Liver (tissue), 9 donors: ENCODE measurements around the gene TCEA2. TPM values are rescaled to one million over a fixed set of nuclear protein-coding genes. Genes with fewer than 3 reads are reported as not detected.
A peak's percentile ranks its signal among the peaks of the same experiment; 100 is the strongest.

Experiments
- DNase-seq: peaks from one replicate; pipeline ENCODE4 v3.0.0-alpha.2; 2017; ENCODE audit warnings: low spot score
- H3K27ac ChIP-seq, 2 donors: one replicate each; pipeline ENCODE4 v1.7.0; 2013; ENCODE audit warnings: inconsistent platforms in 2 of 2, low read length in 2 of 2, control low read depth in 1 of 2, low read depth in 1 of 2, mild to moderate bottlenecking in 1 of 2
- H3K27me3 ChIP-seq, 4 donors: one replicate each; pipeline versions ENCODE4 v1.6.1 to v1.7.0; 2013; ENCODE audit warnings: low read length in 3 of 4, inconsistent platforms in 1 of 4, mild to moderate bottlenecking in 1 of 4, moderate library complexity in 1 of 4; ENCODE audit not compliant: control insufficient read depth in 4 of 4, insufficient read depth in 4 of 4
- H3K36me3 ChIP-seq, 4 donors: one replicate each; pipeline versions ENCODE4 v1.6.1 to v1.7.0; 2013; ENCODE audit warnings: low read length in 3 of 4, mild to moderate bottlenecking in 3 of 4, low read depth in 1 of 4, moderate library complexity in 1 of 4; ENCODE audit not compliant: control insufficient read depth in 4 of 4, insufficient read depth in 3 of 4
- H3K4me1 ChIP-seq, 4 donors: one replicate each; pipeline versions ENCODE4 v1.6.1 to v1.7.0; 2013; ENCODE audit warnings: low read length in 3 of 4, mild to moderate bottlenecking in 3 of 4, moderate library complexity in 1 of 4; ENCODE audit not compliant: control insufficient read depth in 4 of 4, insufficient read depth in 4 of 4
- H3K4me3 ChIP-seq, 3 donors: one replicate each; pipeline versions ENCODE4 v1.6.1 to v1.7.0; 2013; ENCODE audit warnings: low read length in 3 of 3, control low read depth in 1 of 3, low read depth in 1 of 3, mild to moderate bottlenecking in 1 of 3
- H3K9ac ChIP-seq, 2 donors: one replicate each; pipeline ENCODE4 v1.7.0; 2013; ENCODE audit warnings: low read length in 2 of 2, mild to moderate bottlenecking in 2 of 2, moderate library complexity in 2 of 2, control low read depth in 1 of 2, low read depth in 1 of 2
- H3K9me3 ChIP-seq, 4 donors: one replicate each; pipeline versions ENCODE4 v1.6.1 to v1.7.0; 2013; ENCODE audit warnings: low read length in 3 of 4; ENCODE audit not compliant: control insufficient read depth in 4 of 4
- ATF3 ChIP-seq: IDR thresholded peaks from 2 replicates; pipeline ENCODE4 v1.6.1; 2016; ENCODE audit warnings: antibody characterized with exemption
- EGR1 ChIP-seq, 2 donors: IDR thresholded peaks; 2 replicates each; pipeline ENCODE4 v1.6.1; 2016 to 2018; ENCODE audit warnings: antibody characterized with exemption in 2 of 2, low read depth in 2 of 2
- FOXA1 ChIP-seq: IDR thresholded peaks from 2 replicates; pipeline ENCODE4 v1.6.1; 2016; ENCODE audit warnings: antibody characterized with exemption
- FOXA2 ChIP-seq: IDR thresholded peaks from 2 replicates; pipeline ENCODE4 v1.6.1; 2016; ENCODE audit warnings: antibody characterized with exemption
- GABPA ChIP-seq, 2 donors: IDR thresholded peaks in 1 of 2; conservative IDR thresholded peaks in 1 of 2; 2 replicates each; pipeline ENCODE4 v1.6.1; 2016; ENCODE audit warnings: antibody characterized with exemption in 2 of 2, mild to moderate bottlenecking in 1 of 2, moderate library complexity in 1 of 2
- HNF4A ChIP-seq, 2 donors: conservative IDR thresholded peaks; 2 replicates each; pipeline ENCODE4 v1.6.1; 2016; ENCODE audit warnings: antibody characterized with exemption in 2 of 2, mild to moderate bottlenecking in 2 of 2
- HNF4G ChIP-seq: IDR thresholded peaks from 2 replicates; pipeline ENCODE4 v1.6.1; 2016; ENCODE audit warnings: antibody characterized with exemption
- MAX ChIP-seq: IDR thresholded peaks from 2 replicates; pipeline ENCODE4 v1.6.1; 2016; ENCODE audit warnings: antibody characterized with exemption
- NR2F2 ChIP-seq: IDR thresholded peaks from 2 replicates; pipeline ENCODE4 v1.6.1; 2016; ENCODE audit warnings: antibody characterized with exemption
- RAD21 ChIP-seq, 2 donors: IDR thresholded peaks; 2 replicates each; pipeline ENCODE4 v1.6.1; 2016; ENCODE audit warnings: antibody characterized with exemption in 2 of 2, mild to moderate bottlenecking in 2 of 2
- RXRA ChIP-seq, 2 donors: IDR thresholded peaks; 2 replicates each; pipeline ENCODE4 v1.6.1; 2017 to 2018; ENCODE audit warnings: antibody characterized with exemption in 2 of 2, mild to moderate bottlenecking in 1 of 2
- SP1 ChIP-seq: IDR thresholded peaks from 2 replicates; pipeline ENCODE4 v1.6.1; 2018; ENCODE audit warnings: antibody characterized with exemption, mild to moderate bottlenecking
- TAF1 ChIP-seq: conservative IDR thresholded peaks from 2 replicates; pipeline ENCODE4 v1.6.1; 2016; ENCODE audit warnings: antibody characterized with exemption, mild to moderate bottlenecking
- YY1 ChIP-seq: IDR thresholded peaks from 2 replicates; pipeline ENCODE4 v1.6.1; 2016; ENCODE audit warnings: antibody characterized with exemption, mild to moderate bottlenecking
- WGBS: extraction: QIAGEN DNeasy Blood & Tissue Kit; methylation state at CpG from one replicate; pipeline ENCODE4 v1.1.7; 2013; 5-methylcytosine and 5-hydroxymethylcytosine counted together
- polyA plus RNA-seq, 2 donors: library from polyadenylated mRNA; stranded (reverse) in 1 of 2; unstranded in 1 of 2; fragments of 200-250 nt in 1 of 2; fragments of >200 nt in 1 of 2; fragmentation: Nextera tagmentation in 1 of 2; extraction: Ambion mirVana in 1 of 2; gene quantifications; one replicate each; pipeline versions ENCODE4 v1.2.1 to v1.2.3, GENCODE V29; 2013 to 2015
- total RNA-seq, 2 donors: library from RNA; depleted of rRNA; stranded (reverse); fragments of >200 nt; gene quantifications; one replicate each; pipeline ENCODE4 v1.2.3, GENCODE V29; 2014
- TF ChIP-seq, protein P1 (sequence below): IDR thresholded peaks from 2 replicates; pipeline ENCODE4 v1.6.1; 2016; ENCODE audit warnings: antibody characterized with exemption, mild to moderate bottlenecking
- TF ChIP-seq, protein P2 (sequence below): fragments of 150-350 bp; IDR thresholded peaks from 2 replicates; pipeline ENCODE4 v1.5.1; 2017; ENCODE audit warnings: improper control_type of control experiment, low read depth, low read length; ENCODE audit not compliant: missing input control
- donor health status: healthy.
- donor health status: healthy.
- donor health status: healthy.
- donor health status: healthy.
- donor health status: healthy.

TCEA2 gene
- total and polyA plus RNA-seq, 4 donors = 4.6 to 22.6 (median 11.8) TPM

- H3K9ac ChIP-seq = no peak overlapping the region
- H3K27me3 ChIP-seq = peaks cover 0 to 11% (median 2%) of the 10 kb centered on the region in 4 donors
- peaks cover 0 to 13% (median 3%) of the 10 kb centered on the region in 4 donors for H3K4me1 ChIP-seq
- no peaks in the 10 kb centered on the region for H3K9me3 ChIP-seq
- no peaks in the 10 kb centered on the region for H3K36me3 ChIP-seq
- WGBS = 73% methylated on average over 8 of the region's 8 CpGs
- H3K27ac ChIP-seq = no peak overlapping the region
- peak overlapping the region in 1 of 3 donors; percentile 51 for H3K4me3 ChIP-seq
- TF ChIP-seq, protein P1, sequence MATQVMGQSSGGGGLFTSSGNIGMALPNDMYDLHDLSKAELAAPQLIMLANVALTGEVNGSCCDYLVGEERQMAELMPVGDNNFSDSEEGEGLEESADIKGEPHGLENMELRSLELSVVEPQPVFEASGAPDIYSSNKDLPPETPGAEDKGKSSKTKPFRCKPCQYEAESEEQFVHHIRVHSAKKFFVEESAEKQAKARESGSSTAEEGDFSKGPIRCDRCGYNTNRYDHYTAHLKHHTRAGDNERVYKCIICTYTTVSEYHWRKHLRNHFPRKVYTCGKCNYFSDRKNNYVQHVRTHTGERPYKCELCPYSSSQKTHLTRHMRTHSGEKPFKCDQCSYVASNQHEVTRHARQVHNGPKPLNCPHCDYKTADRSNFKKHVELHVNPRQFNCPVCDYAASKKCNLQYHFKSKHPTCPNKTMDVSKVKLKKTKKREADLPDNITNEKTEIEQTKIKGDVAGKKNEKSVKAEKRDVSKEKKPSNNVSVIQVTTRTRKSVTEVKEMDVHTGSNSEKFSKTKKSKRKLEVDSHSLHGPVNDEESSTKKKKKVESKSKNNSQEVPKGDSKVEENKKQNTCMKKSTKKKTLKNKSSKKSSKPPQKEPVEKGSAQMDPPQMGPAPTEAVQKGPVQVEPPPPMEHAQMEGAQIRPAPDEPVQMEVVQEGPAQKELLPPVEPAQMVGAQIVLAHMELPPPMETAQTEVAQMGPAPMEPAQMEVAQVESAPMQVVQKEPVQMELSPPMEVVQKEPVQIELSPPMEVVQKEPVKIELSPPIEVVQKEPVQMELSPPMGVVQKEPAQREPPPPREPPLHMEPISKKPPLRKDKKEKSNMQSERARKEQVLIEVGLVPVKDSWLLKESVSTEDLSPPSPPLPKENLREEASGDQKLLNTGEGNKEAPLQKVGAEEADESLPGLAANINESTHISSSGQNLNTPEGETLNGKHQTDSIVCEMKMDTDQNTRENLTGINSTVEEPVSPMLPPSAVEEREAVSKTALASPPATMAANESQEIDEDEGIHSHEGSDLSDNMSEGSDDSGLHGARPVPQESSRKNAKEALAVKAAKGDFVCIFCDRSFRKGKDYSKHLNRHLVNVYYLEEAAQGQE = no peak
- no peak for TF ChIP-seq GABPA (IDR thresholded peaks at IDR 0.05 in 1 of 2, conservative IDR thresholded peaks at IDR 0.05 in 1 of 2)
- no peak for TF ChIP-seq NR2F2
- TF ChIP-seq YY1 = no peak
- no peak for TF ChIP-seq HNF4A (conservative IDR thresholded peaks at IDR 0.05)
- no peak for TF ChIP-seq RXRA (IDR thresholded peaks at IDR 0.05)
- no peak for TF ChIP-seq FOXA1
- no peak for TF ChIP-seq FOXA2
- no peak for TF ChIP-seq ATF3
- TF ChIP-seq MAX = no peak
- TF ChIP-seq HNF4G = no peak
- TF ChIP-seq SP1 = no peak
- TF ChIP-seq, protein P2, sequence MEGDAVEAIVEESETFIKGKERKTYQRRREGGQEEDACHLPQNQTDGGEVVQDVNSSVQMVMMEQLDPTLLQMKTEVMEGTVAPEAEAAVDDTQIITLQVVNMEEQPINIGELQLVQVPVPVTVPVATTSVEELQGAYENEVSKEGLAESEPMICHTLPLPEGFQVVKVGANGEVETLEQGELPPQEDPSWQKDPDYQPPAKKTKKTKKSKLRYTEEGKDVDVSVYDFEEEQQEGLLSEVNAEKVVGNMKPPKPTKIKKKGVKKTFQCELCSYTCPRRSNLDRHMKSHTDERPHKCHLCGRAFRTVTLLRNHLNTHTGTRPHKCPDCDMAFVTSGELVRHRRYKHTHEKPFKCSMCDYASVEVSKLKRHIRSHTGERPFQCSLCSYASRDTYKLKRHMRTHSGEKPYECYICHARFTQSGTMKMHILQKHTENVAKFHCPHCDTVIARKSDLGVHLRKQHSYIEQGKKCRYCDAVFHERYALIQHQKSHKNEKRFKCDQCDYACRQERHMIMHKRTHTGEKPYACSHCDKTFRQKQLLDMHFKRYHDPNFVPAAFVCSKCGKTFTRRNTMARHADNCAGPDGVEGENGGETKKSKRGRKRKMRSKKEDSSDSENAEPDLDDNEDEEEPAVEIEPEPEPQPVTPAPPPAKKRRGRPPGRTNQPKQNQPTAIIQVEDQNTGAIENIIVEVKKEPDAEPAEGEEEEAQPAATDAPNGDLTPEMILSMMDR = no peak
- no peak for TF ChIP-seq RAD21 (IDR thresholded peaks at IDR 0.05)
- no peak for TF ChIP-seq TAF1
- DNase-seq = no peak
Measured at GRCh38 chr20:64047046-64047389, 16.0 kb upstream of the TCEA2 start.

DNA sequence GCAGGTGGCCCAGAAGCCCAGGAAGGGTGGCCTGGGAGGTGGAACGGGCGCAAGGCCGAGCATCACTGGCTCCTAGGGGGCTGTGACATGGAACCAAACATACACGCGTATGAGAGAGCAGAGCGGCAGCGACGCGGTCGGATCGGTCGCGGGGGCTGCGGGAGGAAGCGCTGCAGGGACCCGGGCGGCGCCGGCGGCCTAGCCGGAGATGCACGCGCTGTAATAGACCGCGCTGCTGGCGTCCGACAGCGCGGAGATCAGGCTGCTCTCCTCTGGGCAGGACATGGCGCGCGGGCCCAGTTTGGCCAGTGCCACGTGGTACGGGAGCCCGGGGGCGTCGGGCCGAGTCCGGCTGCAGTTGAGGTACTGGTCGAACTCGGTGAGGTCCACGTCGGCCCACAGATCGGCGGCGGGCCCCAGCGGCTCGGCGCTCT lies 15.0 kb upstream of the TCEA2 start:
- peaks cover 0 to 11% (median 2%) of the 10 kb centered on the region in 4 donors for H3K27me3 ChIP-seq
- H3K4me3 ChIP-seq = peak overlapping the region in 1 of 3 donors; percentile 51
- no peaks in the 10 kb centered on the region for H3K9me3 ChIP-seq
- WGBS = 26% methylated on average over 49 of the region's 49 CpGs
- H3K4me1 ChIP-seq = peaks cover 0 to 8% (median 2%) of the 10 kb centered on the region in 4 donors
- H3K9ac ChIP-seq = no peak overlapping the region
- TF ChIP-seq NR2F2 (no peak), EGR1 (IDR thresholded peaks at IDR 0.05; ENCODE audit: low read depth in 2 of 2) (no peak)
- DNase-seq = no peak
- H3K36me3 ChIP-seq = no peaks in the 10 kb centered on the region
- no peak overlapping the region for H3K27ac ChIP-seq
